RCC 7860 (cell line): Measurements from ENCODE around the gene BCL11B.

ENCODE experiments used
- DNase-seq: peaks from one replicate; pipeline ENCODE4 v3.0.0-alpha.2; 2015; ENCODE audit warnings: low spot score
- FAIRE-seq: peaks from 2 replicates; lab custom pipeline; 2012; peaks lifted over from hg19 to GRCh38; lab: Jason Lieb, UNC

Gene BCL11B

GRCh38 chr14:99287269-99287942 is 15.4 kb upstream of the BCL11B start:
- no peak for DNase-seq
- no peak for FAIRE-seq

DNA sequence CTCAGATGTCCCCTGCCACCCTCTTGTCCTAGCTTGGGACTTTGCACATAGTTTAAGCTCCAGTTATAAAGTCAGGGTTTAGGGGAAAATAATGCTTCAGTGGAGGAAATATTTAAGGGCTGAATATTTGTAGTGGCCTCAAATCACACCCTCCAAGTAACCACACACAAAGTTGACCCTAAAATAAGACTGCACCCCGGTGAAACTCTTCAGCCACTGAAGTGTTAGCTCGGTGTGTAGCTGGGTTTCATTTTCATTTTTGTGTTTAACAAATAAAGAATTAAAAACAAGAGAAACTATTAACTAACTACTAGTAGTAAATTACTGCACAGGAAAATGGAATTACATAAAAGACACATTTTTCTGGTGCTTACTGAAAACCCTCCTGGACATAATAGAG is 14.8 kb upstream of the BCL11B start:
- FAIRE-seq (no peak), DNase-seq (no peak)

- no peak for FAIRE-seq
- DNase-seq: no peak
Observed at GRCh38 chr14:99284254-99285004, 12.4 kb upstream of the BCL11B start.

- no peak for FAIRE-seq
- no peak for DNase-seq
Observed at GRCh38 chr14:99282261-99283050, 10.5 kb upstream of the BCL11B start.

GRCh38 chr14:99281396-99281795 is 9.4 kb upstream of the BCL11B start:
- DNase-seq (no peak), FAIRE-seq (no peak)

- FAIRE-seq (no peak), DNase-seq (no peak)
Observed at GRCh38 chr14:99280852-99281251, 8.9 kb upstream of the BCL11B start.

GRCh38 chr14:99280066-99280731 is 8.2 kb upstream of the BCL11B start:
- DNase-seq (no peak), FAIRE-seq (no peak)

DNA sequence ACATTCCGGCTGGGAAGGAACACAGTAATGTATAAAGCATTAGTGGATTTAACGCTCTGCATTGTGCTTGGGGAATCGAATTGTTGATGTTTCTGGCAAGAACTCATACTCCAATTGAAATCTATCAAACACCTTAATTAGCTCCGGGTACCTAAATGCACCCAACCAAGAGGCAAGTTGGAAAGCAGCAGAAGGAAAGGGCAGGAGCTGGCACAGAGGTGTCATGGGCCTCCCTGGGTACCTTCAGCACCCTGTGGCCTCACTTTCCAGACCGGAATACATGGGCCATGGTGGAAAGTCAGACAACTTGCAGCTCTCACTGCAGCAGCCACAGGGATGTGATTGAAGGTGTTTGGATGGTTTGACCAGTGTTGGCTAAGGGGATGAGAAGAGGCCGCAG is 6.8 kb upstream of the BCL11B start:
- FAIRE-seq (no peak), DNase-seq (no peak)

DNA sequence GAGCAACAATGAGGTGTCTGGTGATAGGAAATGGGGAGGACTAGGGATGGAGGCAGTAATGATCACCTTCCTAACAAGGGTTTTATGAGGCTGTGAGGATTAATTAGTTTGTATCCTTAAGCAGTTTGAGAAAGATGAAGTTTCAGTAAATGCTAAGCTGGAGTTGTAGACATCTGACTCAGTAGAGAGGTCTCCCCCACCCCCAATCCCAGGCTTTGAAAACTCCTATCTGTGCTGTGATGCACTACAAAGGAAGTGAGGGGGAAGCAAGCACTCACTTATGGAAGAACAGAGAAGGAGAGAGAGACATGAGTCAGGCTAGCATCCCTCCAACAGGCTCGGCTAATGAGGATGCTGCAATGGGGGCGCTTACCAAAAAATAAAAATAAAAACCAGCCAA is 5.5 kb upstream of the BCL11B start:
- no peak for FAIRE-seq
- no peak for DNase-seq

DNA sequence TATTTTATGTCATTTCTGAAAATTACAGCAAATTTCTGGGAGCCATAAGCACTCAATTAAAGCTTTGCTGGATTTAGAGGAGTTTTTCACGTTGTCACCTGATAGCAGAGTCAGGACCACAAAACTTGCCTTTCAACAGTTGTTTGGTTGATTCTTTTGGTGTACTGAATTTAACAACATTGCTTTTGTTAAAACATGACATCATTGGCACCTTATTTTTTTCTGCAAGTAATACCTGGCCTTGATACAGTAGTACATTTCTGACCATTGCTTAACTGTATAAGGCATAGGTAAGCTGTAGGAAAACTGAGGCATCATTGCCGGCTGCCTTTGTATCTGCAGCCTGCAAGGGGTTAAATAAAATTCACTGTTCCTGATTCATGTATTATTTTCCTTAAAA is 4.5 kb upstream of the BCL11B start:
- FAIRE-seq (no peak), DNase-seq (no peak)

- DNase-seq: no peak
- no peak for FAIRE-seq
Observed at GRCh38 chr14:99275222-99275584, 3.2 kb upstream of the BCL11B start.

GRCh38 chr14:99274346-99275221 is 2.6 kb upstream of the BCL11B start:
- FAIRE-seq (no peak), DNase-seq (no peak)

GRCh38 chr14:99273766-99274345 is 1.9 kb upstream of the BCL11B start:
- no peak for DNase-seq
- no peak for FAIRE-seq

DNA sequence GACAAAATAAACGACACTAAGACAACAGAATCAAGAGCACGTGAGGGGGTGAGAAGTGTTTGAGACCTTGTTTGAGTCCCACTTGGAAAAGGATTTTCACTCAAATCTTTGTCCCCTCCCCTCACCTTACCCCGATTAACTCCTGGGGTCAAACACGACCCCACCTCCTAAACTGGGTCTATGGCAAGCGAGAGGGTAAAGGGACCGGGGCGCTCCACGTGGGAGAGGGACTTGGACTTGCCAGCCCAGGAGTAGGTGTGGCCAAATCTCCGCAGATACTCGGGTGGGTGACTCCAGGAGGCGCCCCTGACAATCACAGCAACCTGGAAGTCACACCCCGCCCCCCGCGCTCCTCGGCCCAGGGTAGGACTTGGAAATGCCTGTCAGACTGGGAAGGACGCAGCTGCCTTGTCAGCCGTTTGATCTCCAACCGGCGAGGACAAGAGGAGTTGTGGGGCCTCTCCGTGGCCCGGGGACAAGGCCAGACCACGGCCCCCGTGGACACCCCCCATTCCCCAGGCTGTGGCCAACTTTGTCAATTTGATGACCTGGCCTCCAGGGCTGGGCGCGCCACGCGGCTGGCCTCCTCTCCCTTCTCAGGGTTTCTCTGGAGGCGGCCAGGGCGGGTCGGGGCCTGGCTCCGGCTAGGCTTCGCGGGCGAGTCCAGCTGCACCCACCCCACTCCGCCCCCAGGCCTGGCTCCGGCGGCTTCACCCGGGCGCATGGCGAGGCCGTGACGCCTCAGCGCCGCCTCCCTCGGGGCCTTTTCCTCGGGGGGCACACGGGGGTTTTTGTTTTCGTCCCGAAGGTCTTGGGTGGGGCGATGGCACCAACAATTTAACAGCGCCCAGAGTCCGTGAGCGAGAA is 1.1 kb upstream of the BCL11B start:
- no peak for DNase-seq

GRCh38 chr14:99272632-99272898 is 568 bp upstream of the BCL11B start:
- DNase-seq (no peak), FAIRE-seq (no peak)

More for the DNA sequence above, 1.1 kb upstream of the BCL11B start:
- no peak for FAIRE-seq

DNA sequence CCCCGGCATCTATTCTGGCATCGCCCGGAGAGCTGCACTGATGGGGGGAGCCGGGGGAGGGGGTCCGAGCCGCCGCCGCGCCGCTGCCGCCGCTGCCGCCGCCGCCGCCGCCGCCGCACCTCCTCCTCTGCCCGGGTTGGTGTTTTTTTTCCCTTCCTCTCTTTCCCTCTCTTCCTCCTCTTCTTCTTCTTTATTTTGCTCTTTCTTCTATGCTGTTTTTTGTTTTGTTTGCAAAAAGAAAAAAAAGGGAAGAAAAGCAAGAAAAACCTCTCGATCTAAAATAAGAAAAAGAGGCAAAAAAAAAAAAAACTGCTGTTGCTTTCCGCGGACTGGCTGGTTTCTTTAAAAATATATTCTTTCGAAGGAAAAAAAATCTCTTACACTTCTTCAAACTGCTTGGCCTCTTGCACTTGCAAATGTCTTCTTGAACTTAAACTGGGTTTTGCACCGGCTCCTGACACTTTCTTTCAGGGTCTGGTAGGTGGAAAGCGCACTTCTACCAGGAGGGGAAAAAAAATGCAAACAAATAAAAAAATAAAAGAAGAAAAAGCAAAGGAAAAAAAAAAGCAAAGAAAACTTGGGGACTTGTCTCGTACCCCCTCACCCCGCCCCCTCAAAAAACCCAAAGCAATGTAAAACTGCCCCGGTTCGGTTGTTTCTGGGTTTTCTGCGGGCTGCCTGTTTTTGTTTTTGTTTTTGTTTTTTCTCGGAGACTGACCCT is 616 bp downstream of the BCL11B start:
- DNase-seq (no peak), FAIRE-seq (no peak)

DNA sequence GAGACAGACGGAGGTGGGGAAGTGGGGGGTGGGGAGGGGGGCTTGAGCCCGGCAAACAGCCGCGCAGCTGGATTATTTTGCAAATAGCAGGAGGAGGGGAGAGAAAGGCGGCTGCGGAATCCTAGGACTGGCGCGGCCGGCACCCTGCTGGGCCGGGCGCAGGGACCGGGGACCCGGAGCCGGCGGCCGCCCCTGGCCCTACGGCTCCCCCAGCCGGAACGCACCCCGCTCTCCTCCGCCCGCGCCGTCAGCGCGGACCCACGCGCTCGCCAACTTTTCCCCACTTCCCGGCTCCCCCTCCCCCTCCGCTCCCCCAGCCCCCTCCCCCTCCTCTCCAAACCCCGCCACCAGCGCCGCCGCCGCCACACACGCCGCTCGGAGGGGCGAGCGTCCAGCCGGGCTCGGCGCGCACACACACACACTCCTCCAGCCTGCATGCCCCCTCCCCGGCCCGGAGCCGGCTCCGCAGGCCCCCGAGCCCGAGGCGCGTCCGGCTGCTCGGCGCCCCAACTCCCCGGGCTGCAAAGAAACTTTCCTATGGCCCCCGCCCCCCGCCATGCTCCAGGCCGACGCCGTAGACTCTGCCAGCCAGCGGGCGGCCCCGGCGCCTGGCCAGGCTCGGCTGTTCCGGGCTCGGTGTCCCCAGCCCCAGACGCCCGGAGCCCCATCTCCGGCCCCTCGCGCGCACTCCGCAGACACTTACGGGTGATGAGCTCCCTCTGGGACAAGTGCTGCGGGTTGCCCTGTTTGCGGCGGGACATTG is 1.4 kb downstream of the BCL11B start:
- no peak for FAIRE-seq
- no peak for DNase-seq
